ENCODE measurements around the gene CTNNA2.

DNA sequence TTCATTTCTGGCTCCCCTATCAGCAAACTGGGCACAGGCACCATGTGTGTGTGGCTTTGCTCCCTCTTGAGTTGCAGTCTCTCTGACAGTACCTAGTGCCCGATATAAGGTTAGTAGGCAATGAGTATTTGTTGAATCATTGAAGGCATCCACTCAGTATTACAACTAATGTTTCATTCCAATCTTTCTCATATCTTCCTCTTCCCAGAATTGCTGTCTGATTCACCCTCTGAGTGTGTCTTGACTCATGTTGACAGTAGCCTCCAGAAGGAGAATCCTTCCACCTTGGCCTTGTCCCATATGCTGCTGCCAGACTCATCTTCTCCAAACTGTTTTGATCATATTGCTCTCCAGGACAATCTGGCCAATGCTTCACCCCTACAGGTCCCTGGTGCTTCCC lies 589.2 kb downstream of the CTNNA2 start:
- TF ChIP-seq DIDO1 (tag; IDR thresholded peaks at IDR 0.05; ENCODE audit: low read depth) (no peak), EZH2 (IDR thresholded peaks at IDR 0.05; ENCODE audit: borderline replicate concordance, low read depth, low read length) (no peak), JUND (IDR thresholded peaks at IDR 0.05; ENCODE audit: borderline replicate concordance, low read depth, low read length) (no peak), JUND (tag; IDR thresholded peaks at IDR 0.05; ENCODE audit: borderline replicate concordance, low read depth, low read length) (no peak), EP400 (IDR thresholded peaks at IDR 0.05) (no peak), EGR1 (conservative IDR thresholded peaks at IDR 0.05) (no peak), BDP1 (IDR thresholded peaks at IDR 0.05; ENCODE audit: insufficient read depth, insufficient read length) (no peak), SIN3A (IDR thresholded peaks at IDR 0.05; ENCODE audit: borderline replicate concordance in 2 of 2, control insufficient read depth in 1 of 2, low read depth in 2 of 2, low read length in 2 of 2) (no peak), PYGO2 (tag; IDR thresholded peaks at IDR 0.05) (no peak)
- TF ChIP-seq, protein P1, sequence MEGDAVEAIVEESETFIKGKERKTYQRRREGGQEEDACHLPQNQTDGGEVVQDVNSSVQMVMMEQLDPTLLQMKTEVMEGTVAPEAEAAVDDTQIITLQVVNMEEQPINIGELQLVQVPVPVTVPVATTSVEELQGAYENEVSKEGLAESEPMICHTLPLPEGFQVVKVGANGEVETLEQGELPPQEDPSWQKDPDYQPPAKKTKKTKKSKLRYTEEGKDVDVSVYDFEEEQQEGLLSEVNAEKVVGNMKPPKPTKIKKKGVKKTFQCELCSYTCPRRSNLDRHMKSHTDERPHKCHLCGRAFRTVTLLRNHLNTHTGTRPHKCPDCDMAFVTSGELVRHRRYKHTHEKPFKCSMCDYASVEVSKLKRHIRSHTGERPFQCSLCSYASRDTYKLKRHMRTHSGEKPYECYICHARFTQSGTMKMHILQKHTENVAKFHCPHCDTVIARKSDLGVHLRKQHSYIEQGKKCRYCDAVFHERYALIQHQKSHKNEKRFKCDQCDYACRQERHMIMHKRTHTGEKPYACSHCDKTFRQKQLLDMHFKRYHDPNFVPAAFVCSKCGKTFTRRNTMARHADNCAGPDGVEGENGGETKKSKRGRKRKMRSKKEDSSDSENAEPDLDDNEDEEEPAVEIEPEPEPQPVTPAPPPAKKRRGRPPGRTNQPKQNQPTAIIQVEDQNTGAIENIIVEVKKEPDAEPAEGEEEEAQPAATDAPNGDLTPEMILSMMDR (IDR thresholded peaks at IDR 0.05 in 2 of 3, conservative IDR thresholded peaks at IDR 0.05 in 1 of 3; ENCODE audit: insufficient read depth in 2 of 3, low read depth in 1 of 3, low read length in 3 of 3) = no peak
- TF ChIP-seq, protein P2, sequence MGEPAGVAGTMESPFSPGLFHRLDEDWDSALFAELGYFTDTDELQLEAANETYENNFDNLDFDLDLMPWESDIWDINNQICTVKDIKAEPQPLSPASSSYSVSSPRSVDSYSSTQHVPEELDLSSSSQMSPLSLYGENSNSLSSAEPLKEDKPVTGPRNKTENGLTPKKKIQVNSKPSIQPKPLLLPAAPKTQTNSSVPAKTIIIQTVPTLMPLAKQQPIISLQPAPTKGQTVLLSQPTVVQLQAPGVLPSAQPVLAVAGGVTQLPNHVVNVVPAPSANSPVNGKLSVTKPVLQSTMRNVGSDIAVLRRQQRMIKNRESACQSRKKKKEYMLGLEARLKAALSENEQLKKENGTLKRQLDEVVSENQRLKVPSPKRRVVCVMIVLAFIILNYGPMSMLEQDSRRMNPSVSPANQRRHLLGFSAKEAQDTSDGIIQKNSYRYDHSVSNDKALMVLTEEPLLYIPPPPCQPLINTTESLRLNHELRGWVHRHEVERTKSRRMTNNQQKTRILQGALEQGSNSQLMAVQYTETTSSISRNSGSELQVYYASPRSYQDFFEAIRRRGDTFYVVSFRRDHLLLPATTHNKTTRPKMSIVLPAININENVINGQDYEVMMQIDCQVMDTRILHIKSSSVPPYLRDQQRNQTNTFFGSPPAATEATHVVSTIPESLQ (CRISPR knock-in tag; IDR thresholded peaks at IDR 0.05) = no peak

All from K562 (cell line).